SK-N-SH (cell line): Measurements from ENCODE around the gene PTCRA. TPM values are rescaled to one million over a fixed set of nuclear protein-coding genes. Genes with fewer than 3 reads are reported as not detected.

Experiments
- CTCF ChIA-PET: fragments of 300-600, 350-600 bp; formaldehyde crosslinking; extraction: SDS; loops from one replicate; lab custom pipeline; 2021; lab: Yijun Ruan, JAX
- POLR2A ChIA-PET: fragments of 350-600 bp; sonication (Branson Sonifier 250); formaldehyde crosslinking; extraction: SDS; loops from one replicate; lab custom pipeline; 2020; ENCODE audit warnings: antibody characterized with exemption, inconsistent platforms; lab: Yijun Ruan, JAX
- DNase-seq: peaks from one replicate; pipeline ENCODE4 v3.0.0; 2012
- H2AFZ ChIP-seq: fragments of 200-600 bp; sonication (generic); 2 replicates; pipeline ENCODE4 v1.8.1; 2016; ENCODE audit warnings: antibody characterized with exemption, mild to moderate bottlenecking, low read depth
- H3F3A ChIP-seq: fragments of 200-600 bp; sonication (generic); replicated peaks from 2 replicates; pipeline ENCODE3; 2016; ENCODE audit warnings: antibody characterized with exemption, mild to moderate bottlenecking; ENCODE audit not compliant: insufficient read depth
- H3K27ac ChIP-seq, 2 experiments: fragments of 200-500 bp in 1 of 2; fragments of 200-600 bp in 1 of 2; sonication (Bioruptor generic) in 1 of 2; sonication (generic), shearing (Covaris generic) in 1 of 2; 2 replicates each; pipeline versions ENCODE4 v1.5.1 to v1.6.1; 2014 to 2016; ENCODE audit warnings: low read depth in 2 of 2, inconsistent platforms in 1 of 2, low read length in 1 of 2, mild to moderate bottlenecking in 1 of 2, mixed read lengths in 1 of 2
- H3K27me3 ChIP-seq: fragments of 200-600 bp; sonication (generic), shearing (Covaris generic); 2 replicates; pipeline ENCODE4 v1.6.1; 2016; ENCODE audit warnings: mixed run types; ENCODE audit not compliant: insufficient read depth
- H3K36me3 ChIP-seq, 2 experiments: fragments of 200-500 bp in 1 of 2; fragments of 200-600 bp in 1 of 2; sonication (Bioruptor generic) in 1 of 2; sonication (generic) in 1 of 2; replicated peaks in 1 of 2; 2 replicates each; pipeline versions ENCODE3 to v1.5.1; 2014 to 2016; ENCODE audit warnings: low read length in 1 of 2, mild to moderate bottlenecking in 1 of 2; ENCODE audit not compliant: insufficient read depth in 2 of 2, control insufficient read depth in 1 of 2
- H3K4me1 ChIP-seq, 2 experiments: fragments of 200-500 bp in 1 of 2; fragments of 200-600 bp in 1 of 2; sonication (Bioruptor generic) in 1 of 2; sonication (generic), shearing (Covaris generic) in 1 of 2; 2 replicates each; pipeline versions ENCODE4 v1.5.1 to v1.6.1; 2014 to 2016; ENCODE audit warnings: low read depth in 1 of 2, low read length in 1 of 2, mixed run types in 1 of 2; ENCODE audit not compliant: insufficient read depth in 2 of 2, control insufficient read depth in 1 of 2
- H3K4me2 ChIP-seq: fragments of 200-600 bp; sonication (generic), shearing (Covaris generic); 2 replicates; pipeline ENCODE4 v1.6.1; 2017; ENCODE audit warnings: mixed run types
- H3K4me3 ChIP-seq, 2 experiments: fragments of 200-500 bp in 1 of 2; fragments of 200-600 bp in 1 of 2; sonication (Bioruptor generic) in 1 of 2; sonication (generic), shearing (Covaris generic) in 1 of 2; 2 replicates each; pipeline versions ENCODE4 v1.5.1 to v1.8.1; 2014 to 2016; ENCODE audit warnings: low read depth in 2 of 2, inconsistent platforms in 1 of 2, low read length in 1 of 2, mild to moderate bottlenecking in 1 of 2, mixed read lengths in 1 of 2, moderate library complexity in 1 of 2
- H3K79me2 ChIP-seq: fragments of 200-600 bp; sonication (generic); 2 replicates; pipeline ENCODE4 v1.8.1; 2017; ENCODE audit warnings: mild to moderate bottlenecking; ENCODE audit not compliant: insufficient read depth
- H3K9ac ChIP-seq: fragments of 200-600 bp; sonication (generic); 2 replicates; pipeline ENCODE4 v1.6.1; 2017; ENCODE audit warnings: mixed run types
- H3K9me2 ChIP-seq: fragments of 200-600 bp; sonication (generic); 2 replicates; pipeline ENCODE4 v1.6.1; 2017; ENCODE audit warnings: mixed run types
- H3K9me3 ChIP-seq: fragments of 200-600 bp; sonication (generic); 2 replicates; pipeline ENCODE4 v1.6.1; 2017; ENCODE audit warnings: mixed run types, mild to moderate bottlenecking, moderate library complexity
- H4K20me1 ChIP-seq: fragments of 200-600 bp; sonication (generic); 2 replicates; pipeline ENCODE4 v1.6.1; 2017; ENCODE audit warnings: mild to moderate bottlenecking, mixed run types; ENCODE audit not compliant: insufficient read depth
- ELF1 ChIP-seq: IDR thresholded peaks from 2 replicates; pipeline ENCODE4 v1.4.0; 2012
- EP300 ChIP-seq, 2 experiments: IDR thresholded peaks; 2 replicates each; pipeline versions ENCODE4 v1.4.0 to v1.6.1; 2012; ENCODE audit warnings: borderline replicate concordance in 1 of 2, low read depth in 1 of 2, low read length in 1 of 2
- FOXJ3 ChIP-seq: sonication (generic); formaldehyde crosslinking; IDR thresholded peaks from 2 replicates; pipeline ENCODE4 v1.5.1; 2020; ENCODE audit warnings: mild to moderate bottlenecking, missing genetic modification reagents
- GABPA ChIP-seq: IDR thresholded peaks from 2 replicates; pipeline ENCODE4 v1.4.0; 2012; ENCODE audit warnings: low read depth, mild to moderate bottlenecking
- JUND ChIP-seq: IDR thresholded peaks from 2 replicates; pipeline ENCODE4 v1.4.0; 2012
- MEF2A ChIP-seq: IDR thresholded peaks from 2 replicates; pipeline ENCODE4 v1.4.0; 2012; ENCODE audit warnings: low read depth, borderline replicate concordance
- MXI1 ChIP-seq: IDR thresholded peaks from 2 replicates; pipeline ENCODE4 v1.6.1; 2012; ENCODE audit warnings: mild to moderate bottlenecking, low read depth, low read length, improper control_type of control experiment
- NRF1 ChIP-seq: IDR thresholded peaks from 2 replicates; pipeline ENCODE4 v1.6.1; 2012; ENCODE audit warnings: low read depth, mild to moderate bottlenecking, low read length
- POLR2AphosphoS5 ChIP-seq: IDR thresholded peaks from 2 replicates; pipeline ENCODE4 v1.6.1; 2012; ENCODE audit warnings: low read depth, low read length
- RAD21 ChIP-seq: IDR thresholded peaks from 2 replicates; pipeline ENCODE4 v1.6.1; 2012; ENCODE audit warnings: mild to moderate bottlenecking, low read length
- RCOR1 ChIP-seq: fragments of 150-350 bp; IDR thresholded peaks from 2 replicates; pipeline ENCODE4 v1.6.1; 2017; ENCODE audit warnings: antibody characterized with exemption, low read length
- RFX5 ChIP-seq: IDR thresholded peaks from 2 replicates; pipeline ENCODE4 v1.6.1; 2012; ENCODE audit warnings: mild to moderate bottlenecking, improper control_type of control experiment, low read length
- RXRA ChIP-seq: IDR thresholded peaks from 2 replicates; pipeline ENCODE4 v1.4.0; 2012; ENCODE audit warnings: low read depth, mild to moderate bottlenecking, borderline replicate concordance
- SIN3A ChIP-seq: IDR thresholded peaks from 2 replicates; pipeline ENCODE4 v1.6.1; 2012; ENCODE audit warnings: low read depth, mild to moderate bottlenecking, low read length, moderate library complexity, borderline replicate concordance
- SMC3 ChIP-seq: IDR thresholded peaks from 2 replicates; pipeline ENCODE4 v1.6.1; 2012; ENCODE audit warnings: low read depth, low read length, improper control_type of control experiment
- TCF12 ChIP-seq: IDR thresholded peaks from 2 replicates; pipeline ENCODE4 v1.4.0; 2012
- TEAD4 ChIP-seq: IDR thresholded peaks from 2 replicates; pipeline ENCODE4 v1.4.0; 2012; ENCODE audit warnings: mild to moderate bottlenecking, borderline replicate concordance; ENCODE audit not compliant: insufficient read depth
- YY1 ChIP-seq: IDR thresholded peaks from 2 replicates; pipeline ENCODE4 v1.4.0; 2012; ENCODE audit warnings: low read depth, mild to moderate bottlenecking
- WGBS: methylation state at CpG from one replicate; pipeline ENCODE4 v1.1.6; 2017; ENCODE audit warnings: low lambda C conversion rate; 5-methylcytosine and 5-hydroxymethylcytosine counted together
- polyA plus RNA-seq, 3 experiments: library from polyadenylated mRNA; depleted of rRNA; stranded (reverse); fragments of >200 nt; gene quantifications; 2 replicates each; pipeline ENCODE4 v1.2.3, GENCODE V29; 2012
- TF ChIP-seq, protein P1 (sequence below): IDR thresholded peaks from 2 replicates; pipeline ENCODE4 v1.6.1; 2012; ENCODE audit warnings: mild to moderate bottlenecking, low read depth, low read length, moderate library complexity
- TF ChIP-seq, protein P2 (sequence below): IDR thresholded peaks from 2 replicates; pipeline ENCODE4 v1.4.0; 2012; ENCODE audit warnings: low read depth
- TF ChIP-seq, protein P3 (sequence below): IDR thresholded peaks from 2 replicates; pipeline ENCODE4 v1.4.0; 2012; ENCODE audit warnings: low read depth, borderline replicate concordance
- TF ChIP-seq, protein P4 (sequence below): IDR thresholded peaks from 2 replicates; pipeline ENCODE4 v1.4.0; 2012; ENCODE audit warnings: low read depth, borderline replicate concordance

The PTCRA gene
- polyA plus RNA-seq, 1 of the 3 experiments (the other 2 are of a cell fraction) = not detected

DNA sequence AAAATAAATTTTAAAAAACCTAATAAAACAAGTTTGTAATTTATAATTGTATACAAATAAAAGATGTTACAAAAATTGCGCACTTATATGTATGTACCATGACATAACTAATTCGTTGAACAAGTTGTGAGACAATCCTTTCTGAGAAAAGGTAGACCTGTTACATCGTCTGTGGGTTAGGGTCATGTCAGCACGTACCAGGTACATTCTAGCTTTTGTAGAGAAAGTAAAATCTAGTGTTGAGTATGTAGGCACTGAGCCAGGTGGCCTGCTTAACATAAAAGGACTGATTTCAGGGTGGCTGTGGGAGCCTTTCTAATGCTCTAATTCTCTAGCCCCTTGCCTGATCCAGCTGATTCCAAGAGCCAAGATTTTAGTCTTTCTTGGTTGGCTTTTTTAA, 26.0 kb upstream of the PTCRA start:
- POLR2A ChIA-PET = interaction anchor here (1.5 to 2.3 kb wide), 4 partner anchors 8 to 144 kb away, joined by 3 to 18 read pairs (median 8); partner anchors contain the start of genes RPL7L1 and TBCC
- H3K27ac ChIP-seq = peak overlapping the region; percentile 97 to 99
- CTCF ChIA-PET = interaction anchor here (0.7 to 1.5 kb wide), 2 partner anchors 9 to 254 kb away, joined by 3 read pairs; no protein-coding TSS in a partner anchor

DNA sequence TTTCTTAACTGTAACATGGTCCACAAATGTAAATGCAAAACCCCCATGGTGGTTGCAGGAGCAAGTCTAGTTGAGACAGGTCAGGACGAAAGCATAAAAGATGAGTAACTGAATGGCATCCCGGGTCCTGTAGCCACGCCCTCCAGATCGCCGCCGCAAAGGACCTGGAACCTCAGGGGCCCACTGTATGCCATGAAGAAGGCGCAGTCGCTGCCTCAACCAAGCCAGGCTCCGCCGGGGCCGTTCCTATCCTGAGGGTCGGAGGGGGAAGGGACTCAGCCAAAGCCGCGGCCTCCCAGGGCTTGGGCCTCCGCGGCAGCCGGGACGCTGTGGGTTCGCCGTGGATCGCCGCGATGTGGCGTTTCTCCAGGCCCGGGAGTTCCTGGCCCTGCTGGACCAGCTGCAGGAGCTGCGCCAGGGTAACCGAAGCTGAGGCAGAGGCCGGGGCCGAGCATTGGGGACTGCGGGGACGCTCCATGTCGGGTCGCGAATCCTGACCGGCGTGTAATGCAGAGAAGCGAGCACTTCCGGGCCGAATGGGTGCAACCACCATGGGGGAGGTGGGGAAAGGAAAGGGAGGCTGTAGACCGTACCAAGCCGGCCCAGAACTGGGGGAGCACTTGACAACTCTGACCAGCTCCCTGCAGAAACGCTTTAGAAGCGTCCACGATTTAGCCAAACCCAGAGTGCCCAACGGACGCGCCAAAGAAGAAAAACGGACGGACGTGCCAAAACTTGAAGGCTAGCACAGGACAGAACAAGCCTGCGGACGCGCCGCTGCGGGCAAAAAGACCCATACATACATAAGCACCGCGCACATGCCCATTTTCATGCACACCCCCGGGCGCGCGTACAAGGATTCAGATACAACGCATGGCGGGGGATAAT, 25.3 kb upstream of the PTCRA start:
- Histone ChIP-seq H3K4me2 (peak overlapping the region; percentile 93), H3K9ac (peak overlapping the region; percentile 99), H3K36me3 (peaks cover 5 to 23% of the 10 kb centered on the region in 2 experiments), H4K20me1 (no peaks in the 10 kb centered on the region), H3F3A (peaks cover 26% of the 10 kb centered on the region), H2AFZ (peak overlapping the region; percentile 95), H3K27ac (peak overlapping the region; percentile 97 to 99), H3K9me2 (no peaks in the 10 kb centered on the region), H3K4me1 (peaks cover 5 to 6% of the 10 kb centered on the region in 2 experiments; a peak in 2 of 4 replicates), H3K27me3 (no peaks in the 10 kb centered on the region), H3K79me2 (peaks cover 23% of the 10 kb centered on the region; the same call in 1 of the 2 replicates), H3K4me3 (peak overlapping the region; percentile 82 to 84), H3K9me3 (no peaks in the 10 kb centered on the region)
- 3% methylated on average over 24 of the region's 63 CpGs for WGBS
- ChIA-PET CTCF (interaction anchor here (1.0 to 1.5 kb wide), 2 partner anchors 11 to 253 kb away, joined by 3 to 5 read pairs; no protein-coding TSS in a partner anchor), POLR2A (interaction anchor here (0.6 to 2.3 kb wide), 9 partner anchors 9 to 529 kb away, joined by 3 to 18 read pairs (median 4); partner anchors contain the start of genes KLC4, KLHDC3, MRPL2 and PEX6)
- DNase-seq = peak; percentile 96
- TF ChIP-seq MXI1 = peak; percentile 87
- no peak for TF ChIP-seq TEAD4
- 0 out of 2 replicates have a peak, but pooled peaks have one; percentile 63 for TF ChIP-seq YY1
- TF ChIP-seq SIN3A = peak; percentile 58; the same call in 1 of the 2 replicates
- TF ChIP-seq, protein P1, sequence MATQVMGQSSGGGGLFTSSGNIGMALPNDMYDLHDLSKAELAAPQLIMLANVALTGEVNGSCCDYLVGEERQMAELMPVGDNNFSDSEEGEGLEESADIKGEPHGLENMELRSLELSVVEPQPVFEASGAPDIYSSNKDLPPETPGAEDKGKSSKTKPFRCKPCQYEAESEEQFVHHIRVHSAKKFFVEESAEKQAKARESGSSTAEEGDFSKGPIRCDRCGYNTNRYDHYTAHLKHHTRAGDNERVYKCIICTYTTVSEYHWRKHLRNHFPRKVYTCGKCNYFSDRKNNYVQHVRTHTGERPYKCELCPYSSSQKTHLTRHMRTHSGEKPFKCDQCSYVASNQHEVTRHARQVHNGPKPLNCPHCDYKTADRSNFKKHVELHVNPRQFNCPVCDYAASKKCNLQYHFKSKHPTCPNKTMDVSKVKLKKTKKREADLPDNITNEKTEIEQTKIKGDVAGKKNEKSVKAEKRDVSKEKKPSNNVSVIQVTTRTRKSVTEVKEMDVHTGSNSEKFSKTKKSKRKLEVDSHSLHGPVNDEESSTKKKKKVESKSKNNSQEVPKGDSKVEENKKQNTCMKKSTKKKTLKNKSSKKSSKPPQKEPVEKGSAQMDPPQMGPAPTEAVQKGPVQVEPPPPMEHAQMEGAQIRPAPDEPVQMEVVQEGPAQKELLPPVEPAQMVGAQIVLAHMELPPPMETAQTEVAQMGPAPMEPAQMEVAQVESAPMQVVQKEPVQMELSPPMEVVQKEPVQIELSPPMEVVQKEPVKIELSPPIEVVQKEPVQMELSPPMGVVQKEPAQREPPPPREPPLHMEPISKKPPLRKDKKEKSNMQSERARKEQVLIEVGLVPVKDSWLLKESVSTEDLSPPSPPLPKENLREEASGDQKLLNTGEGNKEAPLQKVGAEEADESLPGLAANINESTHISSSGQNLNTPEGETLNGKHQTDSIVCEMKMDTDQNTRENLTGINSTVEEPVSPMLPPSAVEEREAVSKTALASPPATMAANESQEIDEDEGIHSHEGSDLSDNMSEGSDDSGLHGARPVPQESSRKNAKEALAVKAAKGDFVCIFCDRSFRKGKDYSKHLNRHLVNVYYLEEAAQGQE = no peak; the same call in 1 of the 2 replicates
- no peak; a peak in 1 of 4 replicates for TF ChIP-seq EP300 (IDR thresholded peaks at IDR 0.05; ENCODE audit: borderline replicate concordance in 1 of 2, low read depth in 1 of 2, low read length in 1 of 2)
- TF ChIP-seq, protein P2, sequence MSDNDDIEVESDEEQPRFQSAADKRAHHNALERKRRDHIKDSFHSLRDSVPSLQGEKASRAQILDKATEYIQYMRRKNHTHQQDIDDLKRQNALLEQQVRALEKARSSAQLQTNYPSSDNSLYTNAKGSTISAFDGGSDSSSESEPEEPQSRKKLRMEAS = peak; percentile 79
- TF ChIP-seq, protein P3, sequence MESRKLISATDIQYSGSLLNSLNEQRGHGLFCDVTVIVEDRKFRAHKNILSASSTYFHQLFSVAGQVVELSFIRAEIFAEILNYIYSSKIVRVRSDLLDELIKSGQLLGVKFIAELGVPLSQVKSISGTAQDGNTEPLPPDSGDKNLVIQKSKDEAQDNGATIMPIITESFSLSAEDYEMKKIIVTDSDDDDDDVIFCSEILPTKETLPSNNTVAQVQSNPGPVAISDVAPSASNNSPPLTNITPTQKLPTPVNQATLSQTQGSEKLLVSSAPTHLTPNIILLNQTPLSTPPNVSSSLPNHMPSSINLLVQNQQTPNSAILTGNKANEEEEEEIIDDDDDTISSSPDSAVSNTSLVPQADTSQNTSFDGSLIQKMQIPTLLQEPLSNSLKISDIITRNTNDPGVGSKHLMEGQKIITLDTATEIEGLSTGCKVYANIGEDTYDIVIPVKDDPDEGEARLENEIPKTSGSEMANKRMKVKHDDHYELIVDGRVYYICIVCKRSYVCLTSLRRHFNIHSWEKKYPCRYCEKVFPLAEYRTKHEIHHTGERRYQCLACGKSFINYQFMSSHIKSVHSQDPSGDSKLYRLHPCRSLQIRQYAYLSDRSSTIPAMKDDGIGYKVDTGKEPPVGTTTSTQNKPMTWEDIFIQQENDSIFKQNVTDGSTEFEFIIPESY = peak; percentile 36; the same call in 1 of the 2 replicates
- TF ChIP-seq ELF1 = peak; percentile 78

More for the DNA sequence above, 26.0 kb upstream of the PTCRA start:
- TF ChIP-seq SMC3 = no peak
- TF ChIP-seq POLR2AphosphoS5 = no peak
- no peak for TF ChIP-seq ELF1
- no peak for TF ChIP-seq RXRA
- TF ChIP-seq JUND = no peak
- TF ChIP-seq GABPA = no peak
- no peak for TF ChIP-seq RAD21
- TF ChIP-seq EP300 (IDR thresholded peaks at IDR 0.05; ENCODE audit: borderline replicate concordance in 1 of 2, low read depth in 1 of 2, low read length in 1 of 2) = no peak
- TF ChIP-seq SIN3A = no peak
- no peak for TF ChIP-seq RCOR1
- no peak for TF ChIP-seq TCF12
- TF ChIP-seq, protein P4, sequence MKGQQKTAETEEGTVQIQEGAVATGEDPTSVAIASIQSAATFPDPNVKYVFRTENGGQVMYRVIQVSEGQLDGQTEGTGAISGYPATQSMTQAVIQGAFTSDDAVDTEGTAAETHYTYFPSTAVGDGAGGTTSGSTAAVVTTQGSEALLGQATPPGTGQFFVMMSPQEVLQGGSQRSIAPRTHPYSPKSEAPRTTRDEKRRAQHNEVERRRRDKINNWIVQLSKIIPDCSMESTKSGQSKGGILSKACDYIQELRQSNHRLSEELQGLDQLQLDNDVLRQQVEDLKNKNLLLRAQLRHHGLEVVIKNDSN = no peak
- TF ChIP-seq NRF1 = no peak
- TF ChIP-seq FOXJ3 = no peak
- TF ChIP-seq RFX5 = no peak
- TF ChIP-seq, protein P2 = no peak
- no peak for TF ChIP-seq MEF2A
- peaks cover 30% of the 10 kb centered on the region for H3F3A ChIP-seq
- 45% methylated on average over 4 of the region's 4 CpGs for WGBS
- peak overlapping the region; percentile 93 for H3K4me2 ChIP-seq
- DNase-seq = no peak
- no peaks in the 10 kb centered on the region for H3K27me3 ChIP-seq
- H2AFZ ChIP-seq = no peak overlapping the region
- H3K36me3 ChIP-seq = peaks cover 11 to 27% of the 10 kb centered on the region in 2 experiments
- peak overlapping the region; percentile 82 to 84 for H3K4me3 ChIP-seq
- H3K4me1 ChIP-seq = peaks cover 5 to 6% of the 10 kb centered on the region in 2 experiments; a peak in 2 of 4 replicates
- peaks cover 26% of the 10 kb centered on the region; the same call in 1 of the 2 replicates for H3K79me2 ChIP-seq
- no peaks in the 10 kb centered on the region for H4K20me1 ChIP-seq
- no peaks in the 10 kb centered on the region for H3K9me3 ChIP-seq
- no peaks in the 10 kb centered on the region for H3K9me2 ChIP-seq
- peak overlapping the region; percentile 99 for H3K9ac ChIP-seq
